DND-41 (cell line): Measurements from ENCODE around the gene COL6A2.

Experiments
- ATAC-seq: fragments of 200-7000 bp; cut with Tn5 transposase; 3 replicates; pipeline ENCODE4 v1.9.1; 2021; ENCODE audit warnings: low read depth; ENCODE audit not compliant: insufficient read depth
- DNase-seq: peaks from one replicate; pipeline ENCODE4 v3.0.0-alpha.2; 2020
- H2AFZ ChIP-seq: 2 replicates; pipeline ENCODE4 v1.6.0; 2012; ENCODE audit warnings: low read depth, low read length
- H3K27ac ChIP-seq: 2 replicates; pipeline ENCODE4 v1.5.1; 2012; ENCODE audit warnings: low read length, inconsistent platforms
- H3K27me3 ChIP-seq: fragments of 200-600 bp; sonication (generic); 2 replicates; pipeline ENCODE4 v1.6.0; 2012; ENCODE audit warnings: low read length, mild to moderate bottlenecking, inconsistent platforms; ENCODE audit not compliant: insufficient read depth, poor library complexity
- H3K36me3 ChIP-seq: 2 replicates; pipeline ENCODE4 v1.5.1; 2012; ENCODE audit warnings: low read length, inconsistent platforms; ENCODE audit not compliant: insufficient read depth
- H3K4me1 ChIP-seq: 2 replicates; pipeline ENCODE4 v1.5.1; 2012; ENCODE audit warnings: mild to moderate bottlenecking, low read length; ENCODE audit not compliant: insufficient read depth
- H3K4me2 ChIP-seq: 2 replicates; pipeline ENCODE4 v1.6.0; 2012; ENCODE audit warnings: mild to moderate bottlenecking, moderate library complexity, low read length, inconsistent platforms; ENCODE audit not compliant: insufficient read depth
- H3K4me3 ChIP-seq, 2 experiments: fragments of 200-600 bp in 1 of 2; shearing (Covaris generic) in 1 of 2; 2 replicates each; pipeline ENCODE4 v1.5.1; 2012 to 2016; ENCODE audit warnings: inconsistent platforms in 2 of 2, low read length in 2 of 2, mild to moderate bottlenecking in 2 of 2, low read depth in 1 of 2, moderate library complexity in 1 of 2
- H3K79me2 ChIP-seq: 2 replicates; pipeline ENCODE4 v1.6.0; 2012; ENCODE audit warnings: low read length, inconsistent platforms; ENCODE audit not compliant: insufficient read depth
- H3K9ac ChIP-seq: 2 replicates; pipeline ENCODE4 v1.6.0; 2012; ENCODE audit warnings: low read depth, mild to moderate bottlenecking, inconsistent platforms, low read length, moderate library complexity
- H3K9me3 ChIP-seq: 2 replicates; pipeline ENCODE4 v1.5.1; 2012; ENCODE audit warnings: low read length, moderate library complexity, mild to moderate bottlenecking, inconsistent platforms; ENCODE audit not compliant: insufficient read depth, severe bottlenecking
- H4K20me1 ChIP-seq: 2 replicates; pipeline ENCODE4 v1.6.0; 2012; ENCODE audit warnings: low read length; ENCODE audit not compliant: insufficient read depth
- CTCF ChIP-seq: IDR thresholded peaks from 2 replicates; pipeline ENCODE4 v1.5.1; 2012; ENCODE audit warnings: borderline replicate concordance, low read length, moderate library complexity, mild to moderate bottlenecking; ENCODE audit not compliant: poor library complexity, severe bottlenecking; ENCODE audit errors: extremely low read depth
- EZH2 ChIP-seq: IDR thresholded peaks from 3 replicates; pipeline ENCODE4 v1.6.1; 2012; ENCODE audit warnings: borderline replicate concordance, low read depth, mild to moderate bottlenecking, moderate library complexity, low read length, inconsistent platforms; ENCODE audit not compliant: severe bottlenecking

COL6A2 gene

GRCh38 chr21:46135782-46136395 lies 38.0 kb downstream of the COL6A2 start:
- no peaks in the 10 kb centered on the region for H3K27me3 ChIP-seq
- no peak overlapping the region for H3K4me2 ChIP-seq
- H3K27ac ChIP-seq = no peak overlapping the region
- no peak overlapping the region for H3K9ac ChIP-seq
- ATAC-seq = no peak
- no peaks in the 10 kb centered on the region for H3K4me1 ChIP-seq
- TF ChIP-seq CTCF (no peak), EZH2 (no peak)
- no peaks in the 10 kb centered on the region for H3K79me2 ChIP-seq
- no peak overlapping the region for H3K4me3 ChIP-seq
- H3K36me3 ChIP-seq = no peaks in the 10 kb centered on the region
- H2AFZ ChIP-seq = no peak overlapping the region
- H4K20me1 ChIP-seq = no peaks in the 10 kb centered on the region; the same call in 1 of the 2 replicates
- H3K9me3 ChIP-seq = no peaks in the 10 kb centered on the region
- DNase-seq = no peak

GRCh38 chr21:46136739-46137349 lies 38.9 kb downstream of the COL6A2 start:
- ATAC-seq = no peak
- H3K4me3 ChIP-seq = no peak overlapping the region
- H3K27me3 ChIP-seq = no peaks in the 10 kb centered on the region
- no peak for DNase-seq
- H3K9me3 ChIP-seq = no peaks in the 10 kb centered on the region
- no peak overlapping the region for H3K27ac ChIP-seq
- TF ChIP-seq EZH2 = no peak
- TF ChIP-seq CTCF = no peak
- no peaks in the 10 kb centered on the region for H3K79me2 ChIP-seq
- no peaks in the 10 kb centered on the region for H3K36me3 ChIP-seq
- H3K4me1 ChIP-seq = no peaks in the 10 kb centered on the region
- no peak overlapping the region for H3K4me2 ChIP-seq
- no peak overlapping the region for H3K9ac ChIP-seq
- H4K20me1 ChIP-seq = no peaks in the 10 kb centered on the region; the same call in 1 of the 2 replicates
- no peak overlapping the region for H2AFZ ChIP-seq

- Histone ChIP-seq H3K27me3 (no peaks in the 10 kb centered on the region), H3K4me1 (no peaks in the 10 kb centered on the region), H3K4me3 (no peak overlapping the region), H2AFZ (no peak overlapping the region), H3K79me2 (no peaks in the 10 kb centered on the region), H3K9ac (no peak overlapping the region), H3K9me3 (no peaks in the 10 kb centered on the region), H3K27ac (no peak overlapping the region), H3K36me3 (no peaks in the 10 kb centered on the region), H4K20me1 (no peaks in the 10 kb centered on the region; the same call in 1 of the 2 replicates), H3K4me2 (no peak overlapping the region)
- DNase-seq (no peak), ATAC-seq (no peak)
- no peak for TF ChIP-seq EZH2
- no peak for TF ChIP-seq CTCF
These were observed 40.0 kb downstream of the COL6A2 start for GRCh38 chr21:46137908-46138307.
